ENCODE data around the gene TEKT2. TPM values are rescaled to one million over a fixed set of nuclear protein-coding genes. Genes with fewer than 3 reads are reported as not detected.

TEKT2 gene
- total RNA-seq, 1 experiment from 2014 or later, result 0.86 TPM

DNA sequence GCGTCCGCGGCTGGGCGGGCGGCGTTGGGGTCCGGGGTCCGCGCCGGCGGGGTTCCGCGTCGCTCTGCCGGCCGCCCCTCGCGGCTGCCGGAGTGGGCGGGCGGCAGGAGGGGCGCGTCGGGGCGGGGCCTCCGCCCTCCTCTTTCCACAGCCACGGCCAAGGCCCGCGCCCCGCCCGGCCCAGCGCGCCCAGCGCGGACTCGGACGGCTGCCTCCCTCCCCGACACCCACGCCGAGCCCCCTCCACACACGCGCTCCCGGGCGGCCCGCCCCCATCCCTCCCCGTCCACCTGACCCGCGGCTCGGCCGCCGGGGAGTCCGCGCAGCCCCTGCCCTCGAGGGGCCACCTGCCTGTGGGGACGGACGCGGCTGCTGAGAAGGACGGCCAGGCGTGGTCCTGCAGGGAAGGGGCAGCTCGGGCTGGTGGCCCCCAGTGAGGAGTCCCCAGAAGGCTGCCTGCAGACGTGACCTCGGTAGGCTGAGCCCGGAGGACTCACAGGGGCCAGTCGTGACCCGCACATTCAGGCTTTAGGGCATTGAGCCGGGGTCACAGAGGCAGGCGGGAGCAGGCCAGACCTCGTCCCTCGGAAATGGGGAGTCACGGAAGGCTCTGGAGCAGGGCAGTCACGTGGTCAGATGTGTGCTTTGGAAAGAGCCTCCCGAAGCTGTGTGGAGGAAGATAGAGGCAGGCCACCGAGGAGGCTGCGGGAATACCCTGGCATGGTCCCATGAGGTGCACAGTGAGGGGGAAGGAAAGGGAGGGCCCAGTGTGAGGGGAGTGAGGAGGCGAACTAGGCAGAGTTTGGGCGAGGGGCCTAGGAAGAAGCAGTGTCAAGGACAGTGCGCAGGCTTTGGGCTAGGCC, 41.5 kb downstream of the TEKT2 start, which contains the start of gene COL8A2:
COL8A2 (minus strand) TSS at position 94 of the 863 bp plus-strand sequence. CDS start 24,980 bp downstream, outside the sequence.
- no peaks in the 10 kb centered on the region for H3K9me3 ChIP-seq (ENCODE audit: low read length)
- H3K4me1 ChIP-seq (ENCODE audit: low read length), result peaks cover 7% of the 10 kb centered on the region
- no peak within 1 kb of the TSS for H3K4me2 ChIP-seq (ENCODE audit: low read depth, low read length, poor library complexity, severe bottlenecking)
- H3K9ac ChIP-seq (ENCODE audit: low read length), result no peak within 1 kb of the TSS
- H3K79me2 ChIP-seq (ENCODE audit: low read length), result no peaks in the 10 kb centered on the region
- no peak within 1 kb of the TSS for H3K4me3 ChIP-seq (ENCODE audit: low read length)
- H3K27me3 ChIP-seq (ENCODE audit: low read length), result no peaks in the 10 kb centered on the region
- H2AFZ ChIP-seq (ENCODE audit: low read length), result no peak within 1 kb of the TSS
- DNase-seq, result no peak
- no peaks in the 10 kb centered on the region for H3K36me3 ChIP-seq (ENCODE audit: insufficient read depth, low read length)
- no peaks in the 10 kb centered on the region for H3K9me2 ChIP-seq (replicated peaks; ENCODE audit: insufficient read depth, low read length)
- H3K27ac ChIP-seq (ENCODE audit: low read length), result no peak within 1 kb of the TSS
- H4K20me1 ChIP-seq (ENCODE audit: insufficient read depth, low read depth, low read length), result no peaks in the 10 kb centered on the region

DNA sequence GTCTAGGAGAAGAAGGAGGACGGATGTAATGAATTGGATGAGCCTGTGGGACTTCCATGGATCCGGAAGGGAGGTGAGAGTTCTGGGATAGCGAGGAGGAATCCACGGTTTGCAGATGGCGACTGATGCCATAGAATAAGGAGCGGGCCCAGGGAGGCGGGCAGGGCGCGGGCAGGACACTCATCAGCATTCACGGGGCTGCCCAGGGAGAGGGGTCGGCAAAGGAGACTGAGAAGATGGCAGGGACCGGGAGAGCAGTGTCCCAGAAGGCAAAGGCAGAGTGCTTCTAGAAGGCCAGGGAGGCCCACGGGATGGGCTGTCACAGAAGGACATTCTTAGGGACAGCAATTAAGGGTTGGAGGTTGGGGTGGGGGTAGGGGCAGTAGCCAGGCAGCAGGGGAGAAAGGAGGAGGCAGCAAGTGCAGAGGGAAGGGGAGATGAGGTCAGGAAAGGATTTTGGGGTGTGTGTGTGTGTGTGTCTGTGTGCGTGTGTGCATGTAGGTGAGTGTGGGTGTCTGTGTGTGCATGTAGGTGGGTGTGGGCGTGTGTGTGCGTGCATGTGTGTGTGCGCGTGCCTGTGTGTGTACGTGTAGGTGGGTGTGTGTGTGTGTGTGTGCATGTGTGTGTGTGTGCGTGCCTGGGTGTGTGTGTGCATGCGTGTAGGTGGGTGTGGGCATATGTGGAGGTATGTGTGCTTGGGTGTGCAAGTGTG, 42.3 kb downstream of the TEKT2 start:
- Histone ChIP-seq H3K9me3 (ENCODE audit: low read length) (no peaks in the 10 kb centered on the region), H3K4me3 (ENCODE audit: low read length) (no peak overlapping the region), H3K4me1 (ENCODE audit: low read length) (peaks cover 7% of the 10 kb centered on the region), H2AFZ (ENCODE audit: low read length) (no peak overlapping the region), H4K20me1 (ENCODE audit: insufficient read depth, low read depth, low read length) (no peaks in the 10 kb centered on the region), H3K9me2 (replicated peaks; ENCODE audit: insufficient read depth, low read length) (no peaks in the 10 kb centered on the region), H3K36me3 (ENCODE audit: insufficient read depth, low read length) (no peaks in the 10 kb centered on the region), H3K79me2 (ENCODE audit: low read length) (no peaks in the 10 kb centered on the region), H3K4me2 (ENCODE audit: low read depth, low read length, poor library complexity, severe bottlenecking) (no peak overlapping the region), H3K27ac (ENCODE audit: low read length) (no peak overlapping the region), H3K27me3 (ENCODE audit: low read length) (no peaks in the 10 kb centered on the region), H3K9ac (ENCODE audit: low read length) (no peak overlapping the region)
- DNase-seq, result no peak

DNA sequence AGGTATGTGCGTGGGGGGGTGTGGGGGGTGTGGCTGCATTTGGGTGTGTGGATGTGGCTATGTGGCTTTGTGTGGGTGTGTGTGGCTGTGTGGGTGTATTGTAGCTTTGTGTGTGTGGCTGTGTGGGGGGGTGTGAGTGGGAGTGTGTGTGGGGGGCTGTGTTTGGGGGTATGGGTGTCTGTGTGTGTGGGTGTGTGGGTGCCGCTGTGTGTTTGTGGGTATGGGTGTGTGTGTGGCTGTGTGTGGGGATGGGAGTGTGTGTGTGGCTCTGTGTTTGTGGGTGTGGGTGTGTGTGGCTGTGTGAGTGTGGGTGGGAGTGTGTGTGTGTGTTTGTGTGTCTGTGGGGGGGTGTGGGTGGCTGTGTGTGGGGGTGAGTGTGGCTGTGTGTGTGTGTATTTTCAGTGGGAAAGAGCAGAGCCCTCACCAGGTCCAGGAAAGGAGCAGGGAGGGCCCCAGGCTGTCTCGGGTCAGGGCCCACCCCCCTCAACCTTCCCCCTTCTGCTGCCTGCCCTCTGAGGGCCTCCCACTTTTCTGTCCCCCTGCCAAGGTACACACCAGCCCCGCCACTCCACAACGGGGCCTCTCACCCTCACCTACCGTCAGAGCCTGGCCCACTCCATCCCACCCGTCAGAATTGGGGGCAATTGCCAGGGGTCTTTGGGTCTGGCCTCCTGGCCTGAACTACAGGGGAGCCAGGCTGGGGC, 43.1 kb downstream of the TEKT2 start:
- H3K9me2 ChIP-seq (replicated peaks; ENCODE audit: insufficient read depth, low read length), result no peaks in the 10 kb centered on the region
- DNase-seq, result no peak
- peaks cover 7% of the 10 kb centered on the region for H3K4me1 ChIP-seq (ENCODE audit: low read length)
- H3K27me3 ChIP-seq (ENCODE audit: low read length), result no peaks in the 10 kb centered on the region
- H3K9me3 ChIP-seq (ENCODE audit: low read length), result no peaks in the 10 kb centered on the region
- H4K20me1 ChIP-seq (ENCODE audit: insufficient read depth, low read depth, low read length), result no peaks in the 10 kb centered on the region
- no peak overlapping the region for H2AFZ ChIP-seq (ENCODE audit: low read length)
- H3K79me2 ChIP-seq (ENCODE audit: low read length), result no peaks in the 10 kb centered on the region
- no peak overlapping the region for H3K27ac ChIP-seq (ENCODE audit: low read length)
- no peak overlapping the region for H3K4me3 ChIP-seq (ENCODE audit: low read length)
- H3K36me3 ChIP-seq (ENCODE audit: insufficient read depth, low read length), result no peaks in the 10 kb centered on the region
- no peak overlapping the region for H3K9ac ChIP-seq (ENCODE audit: low read length)
- no peak overlapping the region for H3K4me2 ChIP-seq (ENCODE audit: low read depth, low read length, poor library complexity, severe bottlenecking)

DNA sequence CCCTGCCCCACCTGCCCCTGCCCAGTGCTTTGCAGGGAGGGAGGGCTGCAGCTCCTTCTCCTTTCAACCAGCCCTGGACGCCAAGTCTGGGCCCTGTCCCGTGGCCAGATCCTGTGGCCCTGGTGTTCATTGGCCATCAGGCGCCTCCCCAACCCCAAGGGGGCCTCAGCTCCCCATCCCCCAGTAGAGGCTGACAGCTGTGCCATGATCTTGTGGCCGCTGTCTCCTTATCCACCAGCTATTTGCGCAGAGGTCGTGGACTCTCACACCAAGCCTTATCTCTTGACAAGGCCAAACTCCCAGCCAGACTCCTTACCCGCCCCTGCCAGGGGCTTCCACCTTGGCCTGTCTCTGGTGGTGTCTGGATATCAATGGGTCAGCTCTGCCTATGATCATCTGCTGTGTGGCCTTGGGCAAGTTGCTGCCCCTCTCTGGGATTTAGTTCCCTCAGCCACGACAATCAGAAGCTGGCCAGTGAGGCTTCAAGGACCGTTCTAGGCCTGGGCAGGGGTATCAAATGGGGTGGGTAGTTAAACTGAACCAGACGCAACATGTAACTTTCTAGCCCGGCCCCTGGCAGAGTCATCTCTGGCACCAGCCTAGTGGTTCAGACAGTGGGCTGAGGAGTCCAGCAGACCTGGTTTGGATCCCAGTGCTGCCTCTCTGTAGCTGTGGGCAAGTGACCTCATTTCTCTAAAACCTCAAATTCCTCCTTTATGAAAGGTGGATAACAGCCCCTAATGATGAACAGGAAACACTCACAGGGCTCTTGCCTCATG, 44.4 kb downstream of the TEKT2 start:
- H3K4me3 ChIP-seq (ENCODE audit: low read length), result no peak overlapping the region
- no peak overlapping the region for H3K4me2 ChIP-seq (ENCODE audit: low read depth, low read length, poor library complexity, severe bottlenecking)
- no peak overlapping the region for H3K27ac ChIP-seq (ENCODE audit: low read length)
- H2AFZ ChIP-seq (ENCODE audit: low read length), result no peak overlapping the region
- H3K9ac ChIP-seq (ENCODE audit: low read length), result no peak overlapping the region
- no peaks in the 10 kb centered on the region for H4K20me1 ChIP-seq (ENCODE audit: insufficient read depth, low read depth, low read length)
- peaks cover 2% of the 10 kb centered on the region for H3K4me1 ChIP-seq (ENCODE audit: low read length)
- H3K9me2 ChIP-seq (replicated peaks; ENCODE audit: insufficient read depth, low read length), result no peaks in the 10 kb centered on the region
- H3K36me3 ChIP-seq (ENCODE audit: insufficient read depth, low read length), result no peaks in the 10 kb centered on the region
- no peak for DNase-seq
- H3K27me3 ChIP-seq (ENCODE audit: low read length), result no peaks in the 10 kb centered on the region
- no peaks in the 10 kb centered on the region for H3K9me3 ChIP-seq (ENCODE audit: low read length)
- no peaks in the 10 kb centered on the region for H3K79me2 ChIP-seq (ENCODE audit: low read length)

DNA sequence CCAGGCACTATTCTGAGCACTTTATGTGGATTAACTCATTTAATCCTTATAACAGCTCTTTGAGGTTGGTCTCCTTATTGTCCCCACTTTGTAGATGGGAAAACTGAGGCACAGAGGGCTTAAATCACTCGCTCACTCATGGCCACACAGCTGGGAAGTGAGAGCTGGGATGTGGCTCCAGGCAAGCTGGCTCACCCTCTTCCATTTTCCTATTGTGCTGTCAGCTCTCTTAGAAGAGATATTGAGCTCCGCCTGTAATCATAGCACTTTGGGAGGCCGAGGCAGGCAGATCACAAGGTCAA, 45.0 kb downstream of the TEKT2 start:
- Histone ChIP-seq H3K4me3 (ENCODE audit: low read length) (no peak overlapping the region), H2AFZ (ENCODE audit: low read length) (no peak overlapping the region), H3K9me3 (ENCODE audit: low read length) (no peaks in the 10 kb centered on the region), H3K79me2 (ENCODE audit: low read length) (no peaks in the 10 kb centered on the region), H3K27me3 (ENCODE audit: low read length) (no peaks in the 10 kb centered on the region), H4K20me1 (ENCODE audit: insufficient read depth, low read depth, low read length) (no peaks in the 10 kb centered on the region), H3K4me2 (ENCODE audit: low read depth, low read length, poor library complexity, severe bottlenecking) (no peak overlapping the region), H3K4me1 (ENCODE audit: low read length) (no peaks in the 10 kb centered on the region), H3K36me3 (ENCODE audit: insufficient read depth, low read length) (no peaks in the 10 kb centered on the region), H3K9ac (ENCODE audit: low read length) (no peak overlapping the region), H3K27ac (ENCODE audit: low read length) (no peak overlapping the region), H3K9me2 (replicated peaks; ENCODE audit: insufficient read depth, low read length) (no peaks in the 10 kb centered on the region)
- no peak for DNase-seq

DNA sequence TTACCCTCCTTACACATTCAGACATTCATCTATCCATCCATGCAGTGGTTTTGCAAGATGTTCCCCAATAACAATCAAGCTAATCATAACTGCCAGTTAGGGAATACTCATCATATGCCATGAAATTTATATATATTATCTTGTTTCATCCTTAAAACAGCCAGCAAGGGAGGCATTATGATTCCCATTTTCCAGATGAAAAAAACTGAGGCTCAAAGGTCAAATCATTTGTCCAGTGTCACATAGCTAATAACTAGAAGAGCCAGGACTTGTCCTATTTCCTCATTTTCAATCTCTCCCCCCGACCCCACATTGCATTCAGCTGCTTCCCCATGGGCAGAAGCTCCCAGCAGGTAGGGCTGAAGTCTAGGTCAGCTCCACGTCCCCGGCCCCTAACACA, 48.1 kb downstream of the TEKT2 start:
- no peaks in the 10 kb centered on the region for H3K79me2 ChIP-seq (ENCODE audit: low read length)
- H3K4me3 ChIP-seq (ENCODE audit: low read length), result no peak overlapping the region
- H3K36me3 ChIP-seq (ENCODE audit: insufficient read depth, low read length), result no peaks in the 10 kb centered on the region
- no peaks in the 10 kb centered on the region for H3K4me1 ChIP-seq (ENCODE audit: low read length)
- H4K20me1 ChIP-seq (ENCODE audit: insufficient read depth, low read depth, low read length), result no peaks in the 10 kb centered on the region
- no peak for DNase-seq
- no peaks in the 10 kb centered on the region for H3K27me3 ChIP-seq (ENCODE audit: low read length)
- no peak overlapping the region for H3K27ac ChIP-seq (ENCODE audit: low read length)
- no peaks in the 10 kb centered on the region for H3K9me3 ChIP-seq (ENCODE audit: low read length)
- no peak overlapping the region for H3K9ac ChIP-seq (ENCODE audit: low read length)
- no peak overlapping the region for H2AFZ ChIP-seq (ENCODE audit: low read length)
- no peak overlapping the region for H3K4me2 ChIP-seq (ENCODE audit: low read depth, low read length, poor library complexity, severe bottlenecking)
- H3K9me2 ChIP-seq (replicated peaks; ENCODE audit: insufficient read depth, low read length), result no peaks in the 10 kb centered on the region

DNA sequence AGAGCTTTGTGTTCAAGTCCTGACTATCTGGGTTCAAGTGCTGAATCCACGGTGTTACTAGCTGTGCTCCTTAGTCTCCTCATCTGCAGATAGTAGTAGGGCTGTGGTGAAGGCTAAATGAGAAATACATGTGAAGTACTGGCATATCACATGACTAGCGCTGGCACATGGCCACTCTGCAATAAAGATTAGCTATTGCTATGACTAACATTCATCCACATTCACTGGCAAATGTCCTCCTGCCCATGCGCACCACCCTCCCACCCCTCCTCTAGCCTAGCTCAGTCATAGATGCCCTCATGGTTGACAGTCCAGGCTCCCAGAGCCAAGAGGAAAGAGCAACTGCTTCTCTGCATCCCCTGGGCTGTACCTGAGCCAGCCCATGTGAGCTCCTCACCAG, 49.6 kb downstream of the TEKT2 start:
- DNase-seq, result no peak
- Histone ChIP-seq H3K9ac (ENCODE audit: low read length) (no peak overlapping the region), H2AFZ (ENCODE audit: low read length) (no peak overlapping the region), H4K20me1 (ENCODE audit: insufficient read depth, low read depth, low read length) (no peaks in the 10 kb centered on the region), H3K9me3 (ENCODE audit: low read length) (no peaks in the 10 kb centered on the region), H3K79me2 (ENCODE audit: low read length) (no peaks in the 10 kb centered on the region), H3K9me2 (replicated peaks; ENCODE audit: insufficient read depth, low read length) (no peaks in the 10 kb centered on the region), H3K27ac (ENCODE audit: low read length) (no peak overlapping the region), H3K4me2 (ENCODE audit: low read depth, low read length, poor library complexity, severe bottlenecking) (no peak overlapping the region), H3K36me3 (ENCODE audit: insufficient read depth, low read length) (peaks cover 7% of the 10 kb centered on the region; the same call in 1 of the 2 replicates), H3K27me3 (ENCODE audit: low read length) (no peaks in the 10 kb centered on the region), H3K4me3 (ENCODE audit: low read length) (no peak overlapping the region), H3K4me1 (ENCODE audit: low read length) (no peaks in the 10 kb centered on the region)
